OCI-LY3 (cell line): ENCODE results near the gene SYT6.

Experiments used
- CTCF ChIP-seq: fragments of 200-600, 300-600 bp; sonication (generic); IDR thresholded peaks from 2 replicates; pipeline ENCODE4 v1.5.1; 2014; ENCODE audit warnings: antibody characterized with exemption, low read length, low read depth
- EZH2phosphoT487 ChIP-seq: fragments of 200-600 bp; shearing (Covaris generic); IDR thresholded peaks from 2 replicates; pipeline ENCODE4 v1.6.1; 2018; ENCODE audit warnings: antibody characterized with exemption, mixed run types, low read depth

DNA sequence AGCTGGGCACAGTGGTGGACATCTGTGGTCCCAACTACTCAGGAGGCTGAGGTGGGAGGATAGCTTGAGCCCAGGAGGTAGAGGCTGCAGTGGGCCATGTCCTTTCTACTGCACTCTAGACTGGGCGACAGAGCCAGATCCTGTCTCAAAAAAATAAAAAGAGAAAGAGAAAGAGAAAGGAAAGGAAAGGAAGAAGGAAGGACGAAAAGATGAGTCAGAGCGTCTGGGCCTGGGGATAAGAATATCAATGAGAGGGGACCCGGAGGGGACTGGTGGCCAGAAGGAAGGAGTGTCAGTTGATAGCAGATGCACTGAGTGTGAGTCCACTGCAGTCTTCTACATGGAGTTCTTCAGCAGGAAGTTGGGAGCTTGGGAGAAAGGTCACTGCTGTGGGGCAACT, 75.6 kb downstream of the SYT6 start:
- no peak for TF ChIP-seq CTCF
- no peak for TF ChIP-seq EZH2phosphoT487
